CD14-positive monocyte (primary cell): Measurements from ENCODE around the gene HTR1E. TPM values are rescaled to one million over a fixed set of nuclear protein-coding genes. Genes with fewer than 3 reads are reported as not detected.

Experiments
- DNase-seq, 3 donors: peaks; one replicate each; pipeline ENCODE4 v3.0.0-alpha.2; 2011 to 2022
- H2AFZ ChIP-seq: 2 replicates; pipeline ENCODE4 v1.6.0; 2012; ENCODE audit warnings: mild to moderate bottlenecking, low read depth, low read length, inconsistent platforms; ENCODE audit not compliant: insufficient read depth, poor library complexity, severe bottlenecking
- H3K27ac ChIP-seq, 2 donors: 1 replicate in 1 of 2; 2 replicates in 1 of 2; pipeline ENCODE4 v1.5.1; 2012 to 2013; ENCODE audit warnings: low read length in 2 of 2, control low read depth in 1 of 2, inconsistent platforms in 1 of 2, low read depth in 1 of 2, mild to moderate bottlenecking in 1 of 2
- H3K27me3 ChIP-seq, 2 donors: one replicate each; pipeline versions ENCODE4 v1.6.0 to v1.6.1; 2011 to 2013; ENCODE audit warnings: low read length in 2 of 2; ENCODE audit not compliant: control insufficient read depth in 2 of 2, insufficient read depth in 2 of 2
- H3K36me3 ChIP-seq, 2 donors: replicated peaks in 1 of 2; 1 replicate in 1 of 2; 2 replicates in 1 of 2; pipeline versions ENCODE4 v1.5.1 to v1.6.1; 2012 to 2013; ENCODE audit warnings: low read length in 2 of 2, control low read depth in 1 of 2, inconsistent platforms in 1 of 2, mild to moderate bottlenecking in 1 of 2; ENCODE audit not compliant: insufficient read depth in 2 of 2, control insufficient read depth in 1 of 2
- H3K4me1 ChIP-seq, 2 donors: 1 replicate in 1 of 2; 2 replicates in 1 of 2; pipeline versions ENCODE4 v1.5.1 to v1.6.1; 2012 to 2013; ENCODE audit warnings: low read length in 2 of 2, control low read depth in 1 of 2, inconsistent platforms in 1 of 2, mild to moderate bottlenecking in 1 of 2, moderate library complexity in 1 of 2; ENCODE audit not compliant: insufficient read depth in 2 of 2, control insufficient read depth in 1 of 2
- H3K4me2 ChIP-seq: replicated peaks from 2 replicates; pipeline ENCODE3; 2012; ENCODE audit warnings: low read length, moderate library complexity, mild to moderate bottlenecking; ENCODE audit not compliant: poor library complexity, severe bottlenecking; ENCODE audit errors: extremely low read depth
- H3K4me3 ChIP-seq, 3 experiments: fragments of 200-600 bp in 1 of 3; sonication (generic) in 1 of 3; replicated peaks in 1 of 3; 1 replicate in 2 of 3; 2 replicates in 1 of 3; pipeline ENCODE4 v1.5.1; 2011 to 2013; ENCODE audit warnings: low read length in 3 of 3, mild to moderate bottlenecking in 3 of 3, control low read depth in 2 of 3, low read depth in 2 of 3, inconsistent platforms in 1 of 3, moderate library complexity in 1 of 3
- H3K79me2 ChIP-seq: 2 replicates; pipeline ENCODE4 v1.6.0; 2012; ENCODE audit warnings: mild to moderate bottlenecking, control low read depth, inconsistent platforms, low read length, moderate library complexity; ENCODE audit not compliant: insufficient read depth
- H3K9ac ChIP-seq: 2 replicates; pipeline ENCODE4 v1.6.0; 2017; ENCODE audit warnings: low read length, mild to moderate bottlenecking; ENCODE audit not compliant: insufficient read depth, poor library complexity, severe bottlenecking
- H3K9me3 ChIP-seq, 2 donors: replicated peaks in 1 of 2; 1 replicate in 1 of 2; 2 replicates in 1 of 2; pipeline versions ENCODE4 v1.5.1 to v1.6.1; 2012 to 2013; ENCODE audit warnings: low read length in 2 of 2, control low read depth in 1 of 2; ENCODE audit not compliant: control insufficient read depth in 1 of 2, insufficient read depth in 1 of 2
- H4K20me1 ChIP-seq: 2 replicates; pipeline ENCODE4 v1.6.0; 2012; ENCODE audit warnings: mild to moderate bottlenecking, low read length, control low read depth, moderate library complexity; ENCODE audit not compliant: insufficient read depth
- H3K27ac Mint-ChIP-seq, 7 donors: one replicate each; pipeline ENCODE4 v1.8.0; 2020; ENCODE audit warnings: mild to moderate bottlenecking in 7 of 7, mixed read lengths in 7 of 7, moderate library complexity in 6 of 7, inconsistent platforms in 2 of 7
- H3K27me3 Mint-ChIP-seq, 3 donors: one replicate each; pipeline ENCODE4 v1.8.0; 2021 to 2022; ENCODE audit warnings: low read depth in 3 of 3, mild to moderate bottlenecking in 3 of 3, mixed read lengths in 3 of 3, moderate library complexity in 3 of 3, inconsistent platforms in 1 of 3
- H3K36me3 Mint-ChIP-seq, 2 donors: one replicate each; pipeline ENCODE4 v1.8.0; 2020; ENCODE audit warnings: mixed read lengths in 2 of 2, inconsistent platforms in 1 of 2, mild to moderate bottlenecking in 1 of 2
- H3K4me1 Mint-ChIP-seq: one replicate; pipeline ENCODE4 v1.8.0; 2020; ENCODE audit warnings: mild to moderate bottlenecking, mixed read lengths
- H3K4me3 Mint-ChIP-seq, 2 donors: one replicate each; pipeline ENCODE4 v1.8.0; 2020; ENCODE audit warnings: mild to moderate bottlenecking in 2 of 2, mixed read lengths in 2 of 2, moderate library complexity in 1 of 2
- H3K9me3 Mint-ChIP-seq, 7 donors: one replicate each; pipeline ENCODE4 v1.8.0; 2020 to 2022; ENCODE audit warnings: mixed read lengths in 7 of 7, mild to moderate bottlenecking in 6 of 7, moderate library complexity in 6 of 7, inconsistent platforms in 2 of 7
- WGBS: methylation state at CpG from one replicate; pipeline ENCODE4 v1.1.5; 2013; ENCODE audit warnings: missing lambda C conversion rate; ENCODE audit not compliant: insufficient coverage; 5-methylcytosine and 5-hydroxymethylcytosine counted together
- intact Hi-C, 2 donors: fragments of 100-400 bp; cut with micrococcal nuclease; formaldehyde crosslinking; loops; one replicate each; pipeline versions ENCODE4 v1.15.0 to v1.15.1; 2023
- polyA plus RNA-seq, 3 donors: library from polyadenylated mRNA; depleted of rRNA in 1 of 3; unstranded in 2 of 3; stranded (reverse) in 1 of 3; fragments of 300-500 nt in 2 of 3; fragments of >200 nt in 1 of 3; fragmentation: Illumina TruSeq in 2 of 3; gene quantifications; 1 replicate in 2 of 3; 2 replicates in 1 of 3; pipeline ENCODE4 v1.2.3, GENCODE V29; 2012 to 2021
- TF ChIP-seq, protein P1 (sequence below): fragments of 200-600 bp; IDR thresholded peaks from one replicate; pipeline ENCODE4 v1.8.0; 2022; ENCODE audit warnings: antibody characterized with exemption, mild to moderate bottlenecking

HTR1E gene
- polyA plus RNA-seq, 3 donors = not detected

DNA sequence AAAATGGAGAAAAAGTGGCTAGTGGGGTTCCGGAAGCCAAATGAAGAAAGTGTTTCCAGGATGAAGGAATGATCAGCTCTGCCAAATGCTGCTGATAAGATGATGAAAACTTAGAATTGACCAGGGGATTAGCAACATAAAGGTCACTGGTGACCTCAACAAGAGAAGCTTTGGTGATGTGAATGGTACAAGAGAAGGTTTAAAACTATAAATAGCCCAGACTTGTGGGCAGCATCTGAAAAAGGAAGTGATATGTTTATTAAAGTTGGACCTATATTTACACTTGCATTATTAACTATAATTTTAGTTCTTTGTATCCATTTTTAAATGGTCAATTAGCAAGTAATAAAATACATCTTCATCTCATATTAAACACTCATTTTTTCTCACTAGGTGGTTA lies 112.5 kb downstream of the HTR1E start:
- H3K9ac ChIP-seq = no peak overlapping the region
- no peak for DNase-seq
- WGBS = 100% methylated on average over 1 of the region's 1 CpG
- no peak overlapping the region for H3K4me2 ChIP-seq
- H3K36me3 ChIP-seq = no peaks in the 10 kb centered on the region
- no peaks in the 10 kb centered on the region for H3K4me1 ChIP-seq
- H3K36me3 Mint-ChIP-seq = no peaks in the 10 kb centered on the region
- no peak overlapping the region for H3K4me3 Mint-ChIP-seq
- TF ChIP-seq, protein P1, sequence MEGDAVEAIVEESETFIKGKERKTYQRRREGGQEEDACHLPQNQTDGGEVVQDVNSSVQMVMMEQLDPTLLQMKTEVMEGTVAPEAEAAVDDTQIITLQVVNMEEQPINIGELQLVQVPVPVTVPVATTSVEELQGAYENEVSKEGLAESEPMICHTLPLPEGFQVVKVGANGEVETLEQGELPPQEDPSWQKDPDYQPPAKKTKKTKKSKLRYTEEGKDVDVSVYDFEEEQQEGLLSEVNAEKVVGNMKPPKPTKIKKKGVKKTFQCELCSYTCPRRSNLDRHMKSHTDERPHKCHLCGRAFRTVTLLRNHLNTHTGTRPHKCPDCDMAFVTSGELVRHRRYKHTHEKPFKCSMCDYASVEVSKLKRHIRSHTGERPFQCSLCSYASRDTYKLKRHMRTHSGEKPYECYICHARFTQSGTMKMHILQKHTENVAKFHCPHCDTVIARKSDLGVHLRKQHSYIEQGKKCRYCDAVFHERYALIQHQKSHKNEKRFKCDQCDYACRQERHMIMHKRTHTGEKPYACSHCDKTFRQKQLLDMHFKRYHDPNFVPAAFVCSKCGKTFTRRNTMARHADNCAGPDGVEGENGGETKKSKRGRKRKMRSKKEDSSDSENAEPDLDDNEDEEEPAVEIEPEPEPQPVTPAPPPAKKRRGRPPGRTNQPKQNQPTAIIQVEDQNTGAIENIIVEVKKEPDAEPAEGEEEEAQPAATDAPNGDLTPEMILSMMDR = no peak
- H3K4me1 Mint-ChIP-seq = no peaks in the 10 kb centered on the region
- no peak overlapping the region for H2AFZ ChIP-seq
- no peaks in the 10 kb centered on the region for H3K79me2 ChIP-seq
- no peak overlapping the region for H3K4me3 ChIP-seq
- H3K27me3 ChIP-seq = no peaks in the 10 kb centered on the region
- no peak overlapping the region for H3K27ac Mint-ChIP-seq
- H3K27ac ChIP-seq = no peak overlapping the region
- H3K9me3 ChIP-seq = no peaks in the 10 kb centered on the region
- H3K27me3 Mint-ChIP-seq = peaks cover 0 to 1% (median 0%) of the 10 kb centered on the region in 3 donors
- intact Hi-C loops = no loop called here
- peaks cover 0 to 2% (median 0%) of the 10 kb centered on the region in 7 donors for H3K9me3 Mint-ChIP-seq
- H4K20me1 ChIP-seq = no peaks in the 10 kb centered on the region

DNA sequence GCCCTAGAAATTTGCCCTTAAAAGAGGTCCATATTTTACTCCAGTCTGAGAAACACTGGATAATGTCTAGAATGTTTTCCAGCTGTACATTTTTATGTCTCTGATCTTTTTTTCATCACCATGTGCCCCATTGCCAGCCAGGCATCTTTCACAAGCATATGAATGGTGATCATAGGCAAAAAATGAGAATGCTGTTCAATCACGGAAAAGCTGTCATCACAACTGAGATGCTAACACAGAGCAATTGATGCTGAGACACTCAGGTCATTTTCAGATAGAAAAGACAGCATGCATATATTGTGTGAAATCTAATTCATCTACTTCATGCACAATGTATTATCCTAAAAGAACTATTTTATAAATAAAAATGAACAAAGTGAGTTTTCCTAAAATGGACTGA lies 116.0 kb downstream of the HTR1E start:
- H3K9me3 Mint-ChIP-seq = peaks cover 0 to 2% (median 0%) of the 10 kb centered on the region in 7 donors
- no peak overlapping the region for H3K27ac Mint-ChIP-seq
- H3K4me1 ChIP-seq = no peaks in the 10 kb centered on the region
- H3K9ac ChIP-seq = no peak overlapping the region
- peaks cover 0 to 4% (median 2%) of the 10 kb centered on the region in 3 donors for H3K27me3 Mint-ChIP-seq
- no CpG with 5 or more reads among the region's 1 CpG for WGBS
- H3K4me1 Mint-ChIP-seq = no peaks in the 10 kb centered on the region
- H3K27me3 ChIP-seq = no peaks in the 10 kb centered on the region
- H3K27ac ChIP-seq = no peak overlapping the region
- H4K20me1 ChIP-seq = no peaks in the 10 kb centered on the region
- H2AFZ ChIP-seq = no peak overlapping the region
- H3K36me3 ChIP-seq = no peaks in the 10 kb centered on the region
- H3K9me3 ChIP-seq = no peaks in the 10 kb centered on the region
- H3K4me3 ChIP-seq = no peak overlapping the region
- TF ChIP-seq, protein P1 = no peak
- no peak overlapping the region for H3K4me2 ChIP-seq
- intact Hi-C loops = no loop called here
- H3K36me3 Mint-ChIP-seq = no peaks in the 10 kb centered on the region
- H3K79me2 ChIP-seq = no peaks in the 10 kb centered on the region
- no peak for DNase-seq
- no peak overlapping the region for H3K4me3 Mint-ChIP-seq
